Measurements from ENCODE around the gene UBXN7.
"Not testable (repeated sequence)": the region's sequence is repeated elsewhere in the genome, so short reads cannot be mapped to it uniquely, and the experiment has no call there.

UBXN7 gene

DNA sequence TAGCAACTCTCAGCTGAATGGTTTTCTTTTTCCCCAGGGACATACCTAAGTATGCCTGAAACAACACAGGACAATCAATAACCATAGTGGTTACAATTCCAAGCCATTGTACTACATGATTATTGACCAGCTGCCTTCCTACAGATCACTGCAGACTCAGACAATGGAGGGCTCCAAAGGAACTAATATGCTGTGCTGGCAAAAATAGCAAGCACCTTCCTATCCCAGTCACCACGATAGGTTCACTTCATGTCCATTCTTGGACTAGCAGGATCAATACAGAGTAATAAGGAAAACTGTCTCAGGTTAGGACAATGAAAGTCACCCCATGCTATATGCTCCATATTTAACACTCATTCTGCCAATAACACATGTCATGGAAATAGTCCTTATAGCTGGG lies 76.6 kb downstream of the UBXN7 start:
- Mint-ChIP-seq H3K4me1 (ENCODE audit: low read depth) (peaks cover 9% of the 10 kb centered on the region), H3K27me3 (no peaks in the 10 kb centered on the region), H3K9me3 (no peaks in the 10 kb centered on the region), H3K27ac (no peak overlapping the region), H3K36me3 (ENCODE audit: low read depth) (peaks cover 67% of the 10 kb centered on the region), H3K4me3 (no peak overlapping the region)
- DNase-seq = no peak

DNA sequence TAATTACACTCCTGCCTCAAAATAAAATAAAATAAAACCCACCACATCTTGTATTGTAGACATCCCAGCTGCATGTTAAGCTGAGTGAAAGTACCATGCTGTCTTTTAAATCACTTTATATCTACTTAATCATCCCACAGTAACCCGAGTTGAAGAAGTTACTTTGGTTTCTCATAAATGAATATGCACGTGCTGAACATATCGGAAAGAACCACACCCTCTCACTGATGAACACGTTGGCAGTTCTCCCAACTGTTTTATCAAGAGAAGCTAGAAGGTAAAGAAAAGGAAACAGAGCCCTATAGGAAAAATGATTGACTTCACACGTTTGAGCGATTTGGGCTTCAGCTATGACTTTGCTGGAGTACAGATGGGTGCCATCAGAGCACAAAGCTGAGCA lies 78.1 kb downstream of the UBXN7 start:
- Mint-ChIP-seq H3K27me3 (no peaks in the 10 kb centered on the region), H3K9me3 (no peaks in the 10 kb centered on the region), H3K27ac (no peak overlapping the region), H3K4me3 (no peak overlapping the region), H3K36me3 (ENCODE audit: low read depth) (peaks cover 54% of the 10 kb centered on the region), H3K4me1 (ENCODE audit: low read depth) (peaks cover 7% of the 10 kb centered on the region)
- no peak for DNase-seq

DNA sequence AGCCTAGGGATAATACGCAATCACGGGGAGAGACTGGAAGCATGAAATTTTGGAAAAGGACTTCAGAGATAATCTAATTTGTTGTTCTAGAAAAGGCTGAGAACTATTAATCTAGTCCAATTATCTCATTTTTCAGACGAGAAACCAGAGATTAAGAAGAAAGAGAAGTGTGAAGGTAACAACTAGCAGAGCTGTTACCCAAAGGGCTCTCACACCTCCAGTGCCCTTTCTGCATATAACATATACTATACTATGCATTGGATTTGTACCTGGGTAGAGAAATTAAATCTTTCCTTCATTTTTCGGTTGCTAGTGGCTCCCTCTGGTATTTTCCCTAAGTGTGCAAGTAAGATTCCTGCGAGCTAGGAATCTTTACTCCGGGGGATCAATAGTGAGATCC lies 80.7 kb downstream of the UBXN7 start:
- no peaks in the 10 kb centered on the region for H3K27me3 Mint-ChIP-seq
- DNase-seq = no peak
- no peak overlapping the region for H3K27ac Mint-ChIP-seq
- H3K4me1 Mint-ChIP-seq (ENCODE audit: low read depth) = no peaks in the 10 kb centered on the region
- no peak overlapping the region for H3K4me3 Mint-ChIP-seq
- no peaks in the 10 kb centered on the region for H3K9me3 Mint-ChIP-seq
- H3K36me3 Mint-ChIP-seq (ENCODE audit: low read depth) = peaks cover 48% of the 10 kb centered on the region

DNA sequence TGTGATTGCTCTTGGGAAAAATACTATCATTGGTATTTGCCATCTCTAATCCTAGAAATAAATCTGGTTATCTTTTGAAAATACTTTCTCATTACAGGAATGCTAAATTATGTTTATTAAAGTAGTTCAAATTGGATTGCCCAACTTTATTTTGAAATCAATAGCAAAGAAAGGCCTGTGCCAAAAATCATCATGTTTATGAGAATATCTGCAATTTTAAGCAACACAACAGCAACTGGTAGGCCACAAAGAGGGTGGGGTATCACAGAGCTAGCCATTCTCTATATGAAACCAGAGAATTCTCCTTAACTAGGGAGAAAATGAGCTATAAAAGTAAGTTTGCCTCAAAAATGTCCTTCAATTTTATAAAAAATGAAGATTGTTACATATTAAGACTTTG lies 82.2 kb downstream of the UBXN7 start:
- H3K4me1 Mint-ChIP-seq (ENCODE audit: low read depth) = no peaks in the 10 kb centered on the region
- H3K36me3 Mint-ChIP-seq (ENCODE audit: low read depth) = peaks cover 33% of the 10 kb centered on the region
- H3K9me3 Mint-ChIP-seq = no peaks in the 10 kb centered on the region
- H3K27ac Mint-ChIP-seq = no peak overlapping the region
- no peak for DNase-seq
- H3K27me3 Mint-ChIP-seq = no peaks in the 10 kb centered on the region
- no peak overlapping the region for H3K4me3 Mint-ChIP-seq

DNA sequence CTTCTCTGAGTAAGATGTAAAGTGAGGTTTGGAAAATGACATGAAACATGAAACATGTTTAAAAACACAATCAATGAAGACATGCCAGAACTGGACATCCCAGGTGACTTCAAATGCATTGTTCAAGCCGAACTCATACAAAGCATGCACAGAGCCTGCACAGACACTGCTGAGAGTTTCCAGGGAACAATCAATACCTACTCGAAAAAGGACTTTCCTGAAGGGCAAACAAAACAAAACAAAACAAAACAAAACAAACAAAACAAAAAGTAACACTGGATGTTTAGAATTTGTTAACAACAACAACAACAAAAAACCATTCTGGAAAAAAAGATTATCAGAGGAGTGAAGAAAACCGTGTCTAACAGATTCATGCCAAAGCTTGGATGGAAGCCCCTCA lies 83.5 kb downstream of the UBXN7 start:
- Mint-ChIP-seq H3K27me3 (no peaks in the 10 kb centered on the region), H3K4me3 (no peak overlapping the region), H3K9me3 (no peaks in the 10 kb centered on the region), H3K4me1 (ENCODE audit: low read depth) (peaks cover 1% of the 10 kb centered on the region), H3K36me3 (ENCODE audit: low read depth) (peaks cover 21% of the 10 kb centered on the region), H3K27ac (no peak overlapping the region)
- DNase-seq = no peak

DNA sequence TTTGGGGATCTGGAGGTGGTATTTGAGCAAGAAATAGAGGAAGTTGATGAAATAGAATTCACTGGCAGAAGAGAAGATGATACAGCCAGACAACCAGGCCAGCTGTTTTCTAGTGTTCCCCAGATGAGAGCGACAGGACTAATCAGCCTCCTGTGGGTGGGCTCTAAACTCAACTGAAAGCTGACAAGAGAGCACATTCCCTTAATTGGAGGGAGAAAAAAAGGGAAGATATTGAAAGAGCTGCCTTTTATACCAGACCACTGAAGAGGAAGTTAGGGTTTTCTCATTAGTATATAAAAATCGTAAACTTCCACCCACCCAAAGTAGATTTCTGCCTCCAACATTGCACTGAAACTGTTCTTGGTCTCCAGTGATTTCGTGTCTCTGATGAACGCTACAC lies 87.6 kb downstream of the UBXN7 start:
- H3K27ac Mint-ChIP-seq = no peak overlapping the region
- no peaks in the 10 kb centered on the region for H3K9me3 Mint-ChIP-seq
- peaks cover 9% of the 10 kb centered on the region for H3K4me1 Mint-ChIP-seq (ENCODE audit: low read depth)
- no peak overlapping the region for H3K4me3 Mint-ChIP-seq
- peaks cover 13% of the 10 kb centered on the region for H3K36me3 Mint-ChIP-seq (ENCODE audit: low read depth)
- DNase-seq = no peak
- no peaks in the 10 kb centered on the region for H3K27me3 Mint-ChIP-seq

DNA sequence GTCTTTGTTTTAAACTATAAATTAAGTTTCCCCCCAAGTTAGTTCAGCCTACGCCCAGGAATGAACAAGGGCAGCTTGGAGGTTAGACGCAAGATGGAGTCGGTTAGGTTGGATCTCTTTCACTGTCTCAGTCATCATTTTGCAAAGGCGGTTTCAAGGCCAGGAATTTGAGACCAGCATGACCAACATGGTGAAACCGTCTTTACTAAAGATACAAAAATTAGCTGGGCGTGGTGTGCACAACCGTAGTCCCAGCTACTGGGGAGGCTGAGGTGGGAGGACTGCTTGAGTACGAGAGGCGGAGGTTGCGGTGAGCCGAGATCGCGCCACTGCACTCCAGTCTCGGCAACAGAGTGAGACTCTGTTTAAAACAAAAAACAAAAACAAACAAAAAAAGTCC lies 88.3 kb downstream of the UBXN7 start:
- not testable (repeated sequence) for H3K4me1 Mint-ChIP-seq (ENCODE audit: low read depth); H3K4me3 Mint-ChIP-seq; H3K9me3 Mint-ChIP-seq; H3K27ac Mint-ChIP-seq; H3K27me3 Mint-ChIP-seq; DNase-seq
- peaks cover 13% of the 10 kb centered on the region for H3K36me3 Mint-ChIP-seq (ENCODE audit: low read depth)

DNA sequence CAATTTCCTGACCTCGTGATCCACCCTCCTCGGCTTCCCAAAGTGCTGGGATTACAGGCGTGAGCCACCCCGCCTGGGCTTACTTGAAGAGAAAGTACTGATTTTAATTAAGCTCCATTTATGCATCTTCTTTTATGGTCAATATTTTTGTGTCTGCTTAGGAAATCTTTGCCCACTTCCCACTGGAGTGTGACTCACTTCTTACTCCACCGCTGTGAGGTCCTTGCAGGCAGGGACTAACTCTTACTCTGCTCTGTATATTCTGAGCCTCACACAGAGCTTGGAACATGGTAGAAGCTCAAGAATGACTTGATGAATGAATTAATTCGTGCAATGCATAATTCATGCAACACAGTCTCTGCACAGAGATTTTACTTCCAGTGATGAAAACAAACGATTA lies 91.1 kb downstream of the UBXN7 start:
- H3K9me3 Mint-ChIP-seq = no peaks in the 10 kb centered on the region
- H3K4me3 Mint-ChIP-seq = no peak overlapping the region
- peaks cover 9% of the 10 kb centered on the region for H3K4me1 Mint-ChIP-seq (ENCODE audit: low read depth)
- no peaks in the 10 kb centered on the region for H3K36me3 Mint-ChIP-seq (ENCODE audit: low read depth)
- no peak for DNase-seq
- H3K27me3 Mint-ChIP-seq = no peaks in the 10 kb centered on the region
- H3K27ac Mint-ChIP-seq = no peak overlapping the region

DNA sequence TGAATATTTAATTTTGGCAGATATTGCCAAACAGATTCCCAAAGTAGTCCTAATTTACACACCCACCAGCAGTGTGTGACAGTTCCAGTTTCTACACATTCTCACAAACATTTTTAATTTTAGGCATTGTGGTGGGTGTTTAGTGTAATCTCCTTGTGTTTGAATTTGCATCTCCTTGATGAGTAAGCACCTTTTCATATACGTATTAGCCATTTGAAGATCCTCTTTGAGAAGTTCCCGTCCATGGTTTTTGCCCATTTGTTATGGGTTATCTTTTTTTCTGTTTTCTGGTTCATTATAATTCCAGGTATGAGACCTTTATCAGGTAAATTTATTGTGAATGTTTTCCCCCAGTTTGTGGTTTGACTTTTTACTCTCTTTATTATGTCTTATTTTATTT lies 91.8 kb downstream of the UBXN7 start:
- Mint-ChIP-seq H3K4me1 (ENCODE audit: low read depth) (peaks cover 9% of the 10 kb centered on the region), H3K9me3 (no peaks in the 10 kb centered on the region), H3K27ac (no peak overlapping the region), H3K36me3 (ENCODE audit: low read depth) (no peaks in the 10 kb centered on the region), H3K4me3 (no peak overlapping the region), H3K27me3 (no peaks in the 10 kb centered on the region)
- DNase-seq = no peak

DNA sequence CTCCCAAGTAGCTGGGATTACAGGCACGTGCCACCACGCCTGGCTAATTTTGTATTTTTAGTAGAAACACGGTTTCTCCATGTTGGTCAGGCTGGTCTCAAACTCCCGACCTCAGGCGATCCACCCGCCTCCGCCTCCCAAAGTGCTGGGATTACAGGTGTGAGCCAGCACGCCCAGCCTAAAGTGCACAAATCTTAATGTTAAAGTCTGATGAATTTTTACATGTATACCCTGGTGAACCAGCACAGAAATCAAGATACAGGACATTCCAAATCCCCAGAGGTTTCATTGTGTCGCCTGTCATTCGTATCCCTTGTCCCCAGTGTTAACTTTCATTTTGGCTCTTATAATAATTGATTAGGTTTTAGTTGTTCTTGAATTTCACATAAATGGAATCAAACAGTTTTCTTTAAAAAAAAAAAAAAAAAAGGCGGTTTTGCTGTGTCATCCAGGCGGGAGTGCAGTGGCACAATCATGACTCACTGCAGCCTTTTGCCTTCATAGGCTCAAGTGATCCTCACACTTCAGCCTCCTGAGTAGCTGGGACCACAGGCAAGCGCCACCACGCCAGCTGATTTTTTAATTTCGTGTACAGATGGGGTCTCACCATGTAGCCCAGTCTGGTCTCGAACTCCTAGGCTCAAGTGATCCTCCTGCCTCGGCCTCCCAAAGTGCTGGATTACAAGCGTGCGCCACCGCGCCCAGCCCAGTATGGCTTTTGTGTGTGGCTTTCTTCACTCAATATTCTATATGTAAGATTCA lies 92.6 kb downstream of the UBXN7 start:
- Mint-ChIP-seq H3K27ac (no peak overlapping the region), H3K36me3 (ENCODE audit: low read depth) (no peaks in the 10 kb centered on the region), H3K9me3 (no peaks in the 10 kb centered on the region), H3K4me3 (no peak overlapping the region), H3K27me3 (no peaks in the 10 kb centered on the region), H3K4me1 (ENCODE audit: low read depth) (peaks cover 8% of the 10 kb centered on the region)
- no peak for DNase-seq

DNA sequence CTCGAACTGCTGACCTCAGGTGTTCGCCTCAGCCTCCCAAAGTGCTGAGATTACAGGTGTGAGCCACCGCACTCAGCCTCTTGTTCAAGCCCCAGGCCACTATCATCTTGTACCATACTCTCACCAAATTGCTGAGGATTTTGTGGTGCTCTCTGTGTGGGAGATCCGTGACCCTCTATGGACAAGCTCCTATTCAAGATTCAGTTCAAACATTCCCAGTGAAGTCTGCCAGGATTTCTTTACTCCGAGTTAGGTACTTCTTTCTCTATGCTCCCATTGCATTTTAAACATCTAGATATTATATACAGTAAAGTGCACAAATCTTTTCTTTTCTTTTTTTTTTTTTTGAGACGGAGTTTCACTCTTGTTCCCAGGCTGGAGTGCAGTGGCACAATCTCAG lies 93.2 kb downstream of the UBXN7 start:
- no peak for DNase-seq
- H3K4me1 Mint-ChIP-seq (ENCODE audit: low read depth) = peaks cover 8% of the 10 kb centered on the region
- H3K27me3 Mint-ChIP-seq = no peaks in the 10 kb centered on the region
- no peak overlapping the region for H3K4me3 Mint-ChIP-seq
- H3K27ac Mint-ChIP-seq = no peak overlapping the region
- H3K9me3 Mint-ChIP-seq = no peaks in the 10 kb centered on the region
- H3K36me3 Mint-ChIP-seq (ENCODE audit: low read depth) = no peaks in the 10 kb centered on the region

DNA sequence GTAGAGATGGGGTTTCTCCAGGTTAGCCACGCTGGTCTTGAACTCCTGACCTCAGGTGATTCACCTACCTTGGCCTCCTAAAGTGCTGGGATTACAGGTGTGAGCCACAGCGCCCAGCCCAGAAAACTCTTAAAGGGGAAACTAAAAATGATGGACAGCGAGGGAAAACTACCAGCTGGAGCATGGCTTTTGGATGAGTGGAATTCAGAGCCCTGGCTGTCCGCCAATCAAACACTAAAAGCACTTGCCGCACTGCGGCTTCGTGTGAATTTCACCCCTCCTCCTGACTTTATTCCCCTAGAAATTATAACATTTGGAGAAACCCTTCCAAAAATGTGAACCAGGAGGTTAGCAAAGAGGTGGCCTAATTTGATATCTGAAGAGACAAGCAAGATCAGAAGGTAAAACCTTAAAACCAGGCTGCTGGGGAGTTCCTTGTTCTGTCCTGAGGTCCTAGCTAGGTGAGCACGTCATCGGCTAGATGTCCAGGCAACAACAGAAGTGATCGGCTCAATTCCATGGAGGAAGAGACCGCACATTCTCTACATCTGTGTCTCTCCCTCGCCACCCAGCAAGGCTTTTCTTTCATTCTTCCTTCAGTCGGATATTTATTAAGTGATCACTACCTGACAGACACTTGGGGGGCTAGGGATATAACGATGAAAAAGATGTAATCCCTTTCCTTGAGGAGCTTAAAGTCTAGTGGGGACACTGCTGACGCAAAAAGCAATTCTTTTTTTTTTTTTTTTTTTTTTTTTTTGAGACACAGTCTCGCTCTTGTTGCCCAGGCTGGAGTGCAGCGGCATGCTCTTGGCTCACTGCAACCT lies 95.7 kb downstream of the UBXN7 start:
- no peaks in the 10 kb centered on the region for H3K9me3 Mint-ChIP-seq
- no peaks in the 10 kb centered on the region for H3K27me3 Mint-ChIP-seq
- peaks cover 8% of the 10 kb centered on the region for H3K4me1 Mint-ChIP-seq (ENCODE audit: low read depth)
- no peaks in the 10 kb centered on the region for H3K36me3 Mint-ChIP-seq (ENCODE audit: low read depth)
- DNase-seq = no peak
- H3K4me3 Mint-ChIP-seq = no peak overlapping the region
- H3K27ac Mint-ChIP-seq = no peak overlapping the region

DNA sequence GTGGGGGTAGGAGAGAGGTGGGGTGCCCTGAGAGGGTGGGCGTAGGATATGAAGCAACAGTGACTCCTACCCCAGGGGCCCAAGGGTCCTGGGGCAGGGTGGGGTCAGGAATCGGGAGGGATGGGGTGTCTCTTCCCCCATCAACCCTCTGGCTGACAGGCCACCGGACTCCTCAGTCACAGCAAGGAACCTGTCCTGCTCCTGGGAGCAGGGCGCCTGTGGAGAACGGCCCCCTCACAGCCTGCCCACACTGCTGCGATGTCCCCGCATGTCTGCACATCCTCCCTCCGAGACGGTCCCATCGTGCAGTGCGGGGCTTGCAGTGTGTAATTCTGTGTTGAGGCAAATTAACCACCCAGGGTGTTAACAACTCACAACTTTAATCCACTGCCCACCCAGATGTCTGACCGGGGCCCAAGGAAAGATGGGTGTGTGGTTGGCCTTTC lies 96.7 kb downstream of the UBXN7 start:
- Mint-ChIP-seq H3K27me3 (no peaks in the 10 kb centered on the region), H3K27ac (no peak overlapping the region), H3K9me3 (no peaks in the 10 kb centered on the region), H3K4me1 (ENCODE audit: low read depth) (peaks cover 4% of the 10 kb centered on the region), H3K4me3 (no peak overlapping the region), H3K36me3 (ENCODE audit: low read depth) (no peaks in the 10 kb centered on the region)
- no peak for DNase-seq

DNA sequence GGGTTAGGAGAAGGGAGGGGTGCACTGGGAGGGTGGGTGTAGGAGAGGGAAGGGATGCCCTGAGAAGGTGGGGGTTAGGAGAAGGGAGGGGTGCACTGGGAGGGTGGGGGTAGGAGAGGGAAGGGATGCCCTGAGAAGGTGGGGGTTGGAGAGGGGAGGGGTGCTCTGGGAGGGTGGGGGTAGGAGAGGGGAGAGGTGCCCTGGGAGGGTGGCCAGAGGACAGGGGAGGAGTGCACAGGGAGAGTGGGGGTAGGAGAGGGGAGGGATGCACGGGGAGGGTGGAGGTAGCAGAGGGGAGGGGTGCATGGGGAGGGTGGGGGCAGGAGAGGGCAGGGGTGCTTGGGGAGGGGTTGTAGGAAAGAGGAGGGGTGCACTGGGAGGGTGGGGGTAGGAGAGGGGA lies 97.2 kb downstream of the UBXN7 start:
- no peak for DNase-seq
- no peaks in the 10 kb centered on the region for H3K27me3 Mint-ChIP-seq
- no peak overlapping the region for H3K27ac Mint-ChIP-seq
- H3K36me3 Mint-ChIP-seq (ENCODE audit: low read depth) = no peaks in the 10 kb centered on the region
- no peaks in the 10 kb centered on the region for H3K9me3 Mint-ChIP-seq
- no peaks in the 10 kb centered on the region for H3K4me1 Mint-ChIP-seq (ENCODE audit: low read depth)
- H3K4me3 Mint-ChIP-seq = no peak overlapping the region

DNA sequence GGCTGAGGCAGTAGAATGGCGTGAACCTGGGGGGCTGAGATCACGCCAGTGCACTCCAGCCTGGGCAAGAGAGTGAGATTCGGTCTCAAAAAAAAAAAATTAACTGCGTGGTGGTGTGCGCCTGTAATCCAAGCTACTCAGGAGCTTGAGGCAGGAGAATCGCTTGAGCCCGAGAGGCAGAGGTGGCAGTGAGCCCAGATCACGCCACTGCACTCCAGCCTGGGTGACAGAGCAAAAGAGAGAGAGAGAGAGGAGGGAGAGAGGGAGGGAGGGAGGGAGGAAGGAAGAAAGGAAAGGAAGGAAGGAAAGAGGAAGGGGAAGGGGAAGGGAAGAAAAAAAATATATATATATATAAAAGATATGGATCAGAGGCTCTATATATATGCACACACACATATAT lies 100.1 kb downstream of the UBXN7 start:
- Mint-ChIP-seq H3K27ac (no peak overlapping the region), H3K4me3 (no peak overlapping the region), H3K4me1 (ENCODE audit: low read depth) (no peaks in the 10 kb centered on the region), H3K36me3 (ENCODE audit: low read depth) (no peaks in the 10 kb centered on the region), H3K27me3 (no peaks in the 10 kb centered on the region), H3K9me3 (no peaks in the 10 kb centered on the region)
- no peak for DNase-seq
